ENCODE measurements around the gene CREBBP.
A peak's percentile ranks its signal among the peaks of the same experiment; 100 is the strongest.
"Not testable (repeated sequence)": the region's sequence is repeated elsewhere in the genome, so short reads cannot be mapped to it uniquely, and the experiment has no call there.

Gene CREBBP

DNA sequence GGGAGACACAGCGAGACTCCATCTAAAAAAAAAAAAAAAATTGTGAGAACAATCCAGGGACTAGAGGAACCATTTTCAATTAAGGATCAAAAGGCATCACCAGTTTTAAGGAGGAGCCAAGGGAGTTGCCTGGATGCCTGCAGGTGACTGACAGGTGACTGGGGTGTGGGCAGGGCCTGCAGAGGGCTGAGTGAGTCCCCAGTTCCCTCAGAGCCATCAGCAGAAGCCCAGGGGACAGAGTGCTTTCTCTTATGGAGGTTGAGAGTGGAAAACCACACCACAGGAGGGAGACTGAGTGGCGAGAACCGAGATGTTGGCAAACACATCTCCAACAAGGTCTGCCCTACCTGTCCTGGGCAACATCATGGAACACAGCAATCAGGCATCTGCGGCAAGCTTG, 27.1 kb upstream of the CREBBP start:
- TF ChIP-seq, protein P1, sequence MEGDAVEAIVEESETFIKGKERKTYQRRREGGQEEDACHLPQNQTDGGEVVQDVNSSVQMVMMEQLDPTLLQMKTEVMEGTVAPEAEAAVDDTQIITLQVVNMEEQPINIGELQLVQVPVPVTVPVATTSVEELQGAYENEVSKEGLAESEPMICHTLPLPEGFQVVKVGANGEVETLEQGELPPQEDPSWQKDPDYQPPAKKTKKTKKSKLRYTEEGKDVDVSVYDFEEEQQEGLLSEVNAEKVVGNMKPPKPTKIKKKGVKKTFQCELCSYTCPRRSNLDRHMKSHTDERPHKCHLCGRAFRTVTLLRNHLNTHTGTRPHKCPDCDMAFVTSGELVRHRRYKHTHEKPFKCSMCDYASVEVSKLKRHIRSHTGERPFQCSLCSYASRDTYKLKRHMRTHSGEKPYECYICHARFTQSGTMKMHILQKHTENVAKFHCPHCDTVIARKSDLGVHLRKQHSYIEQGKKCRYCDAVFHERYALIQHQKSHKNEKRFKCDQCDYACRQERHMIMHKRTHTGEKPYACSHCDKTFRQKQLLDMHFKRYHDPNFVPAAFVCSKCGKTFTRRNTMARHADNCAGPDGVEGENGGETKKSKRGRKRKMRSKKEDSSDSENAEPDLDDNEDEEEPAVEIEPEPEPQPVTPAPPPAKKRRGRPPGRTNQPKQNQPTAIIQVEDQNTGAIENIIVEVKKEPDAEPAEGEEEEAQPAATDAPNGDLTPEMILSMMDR (IDR thresholded peaks at IDR 0.05; ENCODE audit: low read depth, low read length), result no peak
- no peak for DNase-seq
- Histone ChIP-seq H3K27me3 (no peaks in the 10 kb centered on the region), H3K4me3 (ENCODE audit: low read depth, low read length) (no peak overlapping the region), H3K9me3 (no peaks in the 10 kb centered on the region), H3K4me1 (no peaks in the 10 kb centered on the region), H3K36me3 (no peaks in the 10 kb centered on the region)

DNA sequence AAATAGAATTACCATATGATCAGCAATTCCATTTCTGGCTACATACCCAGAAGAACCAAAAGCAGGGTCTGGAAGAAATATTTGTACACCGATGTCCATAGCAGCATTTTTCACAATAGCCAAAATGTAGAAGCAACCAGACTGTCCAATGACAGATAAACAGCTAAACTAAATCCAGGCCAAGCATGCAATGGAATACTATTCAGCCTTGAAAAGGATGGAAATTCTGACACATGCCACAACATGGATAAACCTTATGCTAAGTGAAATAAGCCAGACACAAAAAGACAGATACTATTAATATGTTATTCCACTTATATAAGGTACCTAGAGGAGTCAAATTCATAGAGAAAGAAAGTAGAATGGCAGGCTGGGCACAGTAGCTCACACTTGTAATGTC, 25.9 kb upstream of the CREBBP start:
- H3K36me3 ChIP-seq, result no peaks in the 10 kb centered on the region
- H3K4me3 ChIP-seq (ENCODE audit: low read depth, low read length), result no peak overlapping the region
- no peaks in the 10 kb centered on the region for H3K27me3 ChIP-seq
- H3K4me1 ChIP-seq, result no peaks in the 10 kb centered on the region
- no peak for DNase-seq
- TF ChIP-seq, protein P1 (IDR thresholded peaks at IDR 0.05; ENCODE audit: low read depth, low read length), result no peak
- H3K9me3 ChIP-seq, result no peaks in the 10 kb centered on the region

DNA sequence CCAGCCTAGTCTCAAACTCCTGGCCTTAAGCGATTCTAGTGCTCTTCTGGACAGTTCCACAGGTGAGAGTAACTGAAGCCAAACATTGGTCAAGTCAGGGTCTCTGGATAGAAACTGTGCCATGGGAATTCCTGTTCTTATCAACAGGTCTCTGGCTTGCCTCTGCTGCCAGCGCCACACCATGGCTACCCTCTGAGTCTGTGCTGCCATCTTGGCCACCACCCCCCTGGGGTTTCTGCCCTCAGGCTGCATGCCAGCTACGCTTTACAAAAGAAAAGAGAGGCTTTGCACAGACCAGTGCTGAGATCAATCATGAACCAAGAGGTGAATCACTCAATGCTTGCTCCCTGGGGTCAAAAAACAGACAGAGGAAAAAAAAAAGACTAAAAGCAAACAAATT, 24.4 kb upstream of the CREBBP start:
- DNase-seq, result peak; percentile 25

DNA sequence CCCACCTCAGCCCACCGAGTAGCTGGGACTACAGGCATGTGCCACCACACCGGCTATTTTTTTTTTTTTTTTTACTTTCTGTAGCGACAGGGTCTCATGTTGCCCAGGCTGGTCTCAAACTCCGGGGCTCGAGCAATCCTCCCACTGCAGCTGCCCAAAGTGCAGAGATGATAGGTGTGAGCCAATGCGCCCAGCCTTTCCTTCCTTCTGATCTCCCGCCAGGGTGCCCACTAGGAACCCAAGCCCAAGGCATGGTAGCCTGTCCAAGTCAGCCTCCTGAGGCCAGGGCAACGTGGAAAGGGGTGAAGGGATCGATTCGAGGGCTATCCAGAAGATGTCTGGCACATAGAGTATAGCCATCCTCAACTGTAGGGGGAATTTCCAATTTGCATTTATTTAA, 9.6 kb upstream of the CREBBP start:
- H3K4me3 ChIP-seq (ENCODE audit: low read depth, low read length), result no peak overlapping the region
- DNase-seq, result no peak
- TF ChIP-seq, protein P1 (IDR thresholded peaks at IDR 0.05; ENCODE audit: low read depth, low read length), result no peak
- H3K9me3 ChIP-seq, result no peaks in the 10 kb centered on the region
- no peaks in the 10 kb centered on the region for H3K4me1 ChIP-seq
- no peaks in the 10 kb centered on the region for H3K27me3 ChIP-seq
- H3K36me3 ChIP-seq, result no peaks in the 10 kb centered on the region

More for the DNA sequence above, 24.4 kb upstream of the CREBBP start:
- Histone ChIP-seq H3K4me3 (ENCODE audit: low read depth, low read length) (no peak overlapping the region), H3K36me3 (no peaks in the 10 kb centered on the region), H3K9me3 (no peaks in the 10 kb centered on the region), H3K4me1 (no peaks in the 10 kb centered on the region), H3K27me3 (0 out of 2 replicates have a peak, but pooled peaks cover 5% of the 10 kb centered on the region)
- TF ChIP-seq, protein P1 (IDR thresholded peaks at IDR 0.05; ENCODE audit: low read depth, low read length), result no peak

DNA sequence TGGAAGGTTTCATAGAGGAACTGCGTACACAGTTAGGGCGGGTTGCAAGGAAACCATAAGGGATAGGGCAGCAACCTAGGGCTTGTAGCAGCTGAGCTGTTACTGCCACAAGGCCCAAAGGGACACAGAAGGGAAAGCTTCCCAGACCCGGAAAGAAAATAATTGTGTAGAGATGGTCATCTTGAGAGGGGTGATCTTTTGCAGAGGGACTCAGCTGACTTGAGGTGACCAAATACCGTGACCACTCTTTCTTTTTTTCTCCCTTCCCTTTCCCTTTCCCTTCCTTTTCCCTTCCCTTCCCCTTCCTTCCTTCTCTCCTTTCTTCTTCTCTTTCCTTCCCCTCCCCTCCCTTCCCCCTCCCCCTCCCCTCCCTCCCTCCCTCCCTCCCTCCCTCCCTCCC, 8.5 kb upstream of the CREBBP start:
- H3K4me3 ChIP-seq (ENCODE audit: low read depth, low read length), result no peak overlapping the region
- no peaks in the 10 kb centered on the region for H3K27me3 ChIP-seq
- no peaks in the 10 kb centered on the region for H3K4me1 ChIP-seq
- H3K9me3 ChIP-seq, result no peaks in the 10 kb centered on the region
- H3K36me3 ChIP-seq, result no peaks in the 10 kb centered on the region
- TF ChIP-seq, protein P1 (IDR thresholded peaks at IDR 0.05; ENCODE audit: low read depth, low read length), result no peak
- DNase-seq, result no peak

DNA sequence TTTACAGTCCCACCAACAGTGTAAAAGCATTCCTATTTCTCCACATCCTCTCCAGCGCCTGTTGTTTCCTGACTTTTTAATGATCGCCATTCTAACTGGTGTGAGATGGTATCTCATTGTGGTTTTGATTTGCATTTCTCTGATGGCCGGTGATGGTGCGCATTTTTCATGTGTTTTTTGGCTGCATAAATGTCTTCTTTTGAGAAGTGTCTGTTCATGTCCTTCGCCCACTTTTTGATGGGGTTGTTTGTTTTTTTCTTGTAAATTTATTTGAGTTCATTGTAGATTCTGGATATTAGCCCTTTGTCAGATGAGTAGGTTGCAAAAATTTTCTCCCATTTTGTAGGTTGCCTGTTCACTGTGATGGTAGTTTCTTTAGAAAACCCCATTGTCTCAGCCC, 5.5 kb upstream of the CREBBP start:
- not testable (repeated sequence) for H3K36me3 ChIP-seq; H3K4me1 ChIP-seq; DNase-seq; H3K4me3 ChIP-seq (ENCODE audit: low read depth, low read length); H3K9me3 ChIP-seq; H3K27me3 ChIP-seq

DNA sequence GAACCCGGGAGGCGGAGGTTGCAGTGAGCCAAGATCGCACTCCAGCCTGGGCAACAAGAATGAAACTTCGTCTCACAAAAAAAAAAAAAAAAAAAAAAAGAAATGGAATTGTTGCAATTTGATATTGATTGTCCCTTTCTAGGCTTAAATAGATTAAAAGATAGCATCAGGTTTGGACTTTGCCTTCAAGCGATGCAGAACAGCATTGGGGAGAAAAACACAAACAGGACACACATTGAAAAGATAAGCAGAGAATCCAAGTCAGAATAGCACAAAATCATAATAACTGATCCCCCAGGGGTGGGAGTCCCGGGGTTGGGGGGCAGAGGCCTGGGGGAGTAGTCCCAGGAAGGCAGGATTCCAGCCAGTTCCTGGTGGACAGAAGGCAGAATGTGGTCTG, 3.9 kb upstream of the CREBBP start:
- Histone ChIP-seq H3K4me1 (no peaks in the 10 kb centered on the region), H3K4me3 (ENCODE audit: low read depth, low read length) (no peak overlapping the region), H3K27me3 (no peaks in the 10 kb centered on the region), H3K36me3 (no peaks in the 10 kb centered on the region), H3K9me3 (no peaks in the 10 kb centered on the region)
- TF ChIP-seq, protein P1 (IDR thresholded peaks at IDR 0.05; ENCODE audit: low read depth, low read length), result no peak
- DNase-seq, result no peak
